GM18858 (cell line): ENCODE results near the gene TADA2A.

ENCODE experiments used
- ATAC-seq: cut with Tn5 transposase; IDR thresholded peaks from one replicate; pipeline ENCODE4 v1.9.1; 2021; ENCODE audit not compliant: unreplicated experiment

TADA2A gene

GRCh38 chr17:37521821-37522220 lies 115.1 kb downstream of the TADA2A start:
- no peak for ATAC-seq

DNA sequence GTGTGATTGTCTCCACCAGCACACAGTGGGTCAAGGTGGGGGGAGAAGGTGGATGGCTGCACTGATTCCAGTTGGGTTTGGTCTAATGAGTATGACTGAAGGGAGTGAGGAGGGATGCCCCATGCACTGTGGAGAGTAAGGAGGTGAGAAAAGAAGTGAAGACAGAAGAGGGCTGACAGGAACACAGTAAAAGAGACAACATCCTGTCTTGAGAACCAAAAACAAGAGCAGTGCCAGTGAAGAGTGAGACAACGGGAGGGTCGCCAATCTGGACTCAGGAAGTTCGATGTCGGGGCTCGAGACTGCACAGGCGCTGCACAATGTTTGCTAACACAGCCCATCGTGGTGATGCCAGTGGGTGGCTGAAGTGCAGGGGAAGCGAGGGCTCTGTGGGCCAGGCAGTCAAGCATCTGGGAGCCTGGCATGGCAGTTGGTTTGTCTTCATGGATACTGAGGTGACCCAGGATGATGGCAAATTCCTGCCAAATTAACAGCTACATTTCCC lies 117.1 kb downstream of the TADA2A start:
- no peak for ATAC-seq

DNA sequence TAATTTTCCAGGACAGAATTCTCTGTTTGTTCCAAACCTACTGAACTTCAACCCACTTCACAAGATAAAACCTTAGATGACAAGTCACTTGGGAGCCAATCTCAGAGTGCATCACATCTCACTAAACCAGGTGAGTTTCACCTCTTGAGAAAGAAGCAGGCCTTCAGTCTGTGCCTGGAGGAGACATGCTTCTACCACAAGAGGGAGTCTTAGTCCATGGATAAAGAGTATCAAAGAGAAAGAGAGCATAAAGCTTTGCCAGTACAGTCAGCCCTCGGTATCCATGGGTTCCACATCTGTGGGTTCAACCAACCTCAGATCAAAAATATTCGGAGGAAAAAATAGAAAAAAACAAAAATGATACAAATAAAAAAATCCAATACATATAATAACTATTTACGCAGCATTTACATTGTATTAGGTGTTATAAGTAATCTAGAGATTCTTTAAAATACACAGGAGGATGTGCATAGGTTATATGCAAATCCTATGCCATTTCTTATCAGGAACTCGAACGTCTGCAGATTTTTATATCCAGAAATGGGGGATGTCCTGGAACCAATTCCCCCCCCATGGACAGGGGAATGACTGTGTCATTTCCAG lies 120.7 kb downstream of the TADA2A start:
- no peak for ATAC-seq
